Measurements from ENCODE around the gene SPRY1.
A peak's percentile ranks its signal among the peaks of the same experiment; 100 is the strongest.

SPRY1 gene

GRCh38 chr4:123396307-123397143, at the start of gene SPRY1:
SPRY1 (plus strand) TSS chr4:123396795; CDS start chr4:123401592, 4,797 bp downstream.
- peak; percentile 96 for DNase-seq (ENCODE audit: low read depth)

GRCh38 chr4:123346951-123347350, 49.6 kb upstream of the SPRY1 start:
- no peak for DNase-seq (ENCODE audit: low read depth)

- DNase-seq (ENCODE audit: low read depth) = no peak
These were observed 47.6 kb upstream of the SPRY1 start for GRCh38 chr4:123348946-123349345.

DNA sequence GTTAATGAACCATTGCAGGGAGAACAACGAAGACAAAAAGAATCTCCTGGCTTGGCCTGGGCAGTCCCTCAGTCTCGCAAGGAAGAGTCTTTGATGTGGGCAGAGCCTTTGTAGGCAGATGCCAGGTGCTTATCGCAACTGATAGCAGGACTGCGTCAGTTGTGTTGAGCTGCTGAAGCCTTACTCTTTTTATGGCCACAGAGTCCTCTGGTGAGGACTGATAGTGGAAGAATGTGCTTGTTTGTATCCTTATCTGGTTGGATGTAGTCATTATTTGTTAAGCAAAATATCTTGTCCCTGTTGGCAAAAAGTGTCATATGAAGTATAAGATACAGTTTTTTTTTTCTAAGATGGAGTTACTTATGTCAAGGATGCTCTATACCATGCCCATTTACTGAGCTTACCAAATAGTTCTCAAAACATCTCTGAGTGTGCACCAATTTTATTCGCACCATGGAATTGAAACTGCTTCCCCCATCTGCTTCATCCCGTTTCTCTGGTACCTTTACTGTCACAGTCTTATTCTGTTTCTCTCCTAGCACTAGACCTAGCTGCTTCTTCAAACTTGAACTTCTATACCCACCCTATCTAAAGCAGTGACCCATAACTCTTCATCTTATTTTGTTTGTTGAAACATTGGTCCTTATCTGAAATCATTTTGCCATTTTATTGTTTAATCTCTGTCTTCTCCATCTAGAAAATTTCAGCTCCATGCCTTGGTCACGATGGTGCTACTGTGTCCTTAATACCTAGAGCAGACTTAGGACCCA, 47.0 kb upstream of the SPRY1 start:
- DNase-seq (ENCODE audit: low read depth) = no peak

- peak; percentile 16 for DNase-seq (ENCODE audit: low read depth)
These were observed 46.4 kb upstream of the SPRY1 start for GRCh38 chr4:123350191-123350544.

- no peak for DNase-seq (ENCODE audit: low read depth)
These were observed 45.9 kb upstream of the SPRY1 start for GRCh38 chr4:123350726-123351125.

DNA sequence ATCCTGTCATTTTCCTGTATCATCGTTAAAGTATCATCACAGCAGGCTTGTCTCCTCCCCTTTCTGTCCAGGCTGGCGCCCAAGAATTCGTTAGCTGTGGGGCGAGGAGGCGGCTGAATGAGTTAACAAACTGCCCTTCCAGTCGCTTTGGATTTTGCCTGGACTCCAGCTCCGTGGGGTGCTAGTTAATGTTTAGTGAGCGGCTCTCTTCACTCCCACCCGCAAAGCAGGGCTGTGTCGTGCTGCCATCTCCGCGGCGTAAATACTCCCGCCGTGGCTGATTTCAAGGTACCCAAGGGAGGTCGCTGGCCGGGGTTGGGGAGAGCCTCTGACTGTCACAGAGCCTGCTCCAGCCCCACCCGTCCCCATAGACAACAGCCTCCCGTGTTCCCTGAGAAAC, 44.9 kb upstream of the SPRY1 start:
- no peak for DNase-seq (ENCODE audit: low read depth)

DNA sequence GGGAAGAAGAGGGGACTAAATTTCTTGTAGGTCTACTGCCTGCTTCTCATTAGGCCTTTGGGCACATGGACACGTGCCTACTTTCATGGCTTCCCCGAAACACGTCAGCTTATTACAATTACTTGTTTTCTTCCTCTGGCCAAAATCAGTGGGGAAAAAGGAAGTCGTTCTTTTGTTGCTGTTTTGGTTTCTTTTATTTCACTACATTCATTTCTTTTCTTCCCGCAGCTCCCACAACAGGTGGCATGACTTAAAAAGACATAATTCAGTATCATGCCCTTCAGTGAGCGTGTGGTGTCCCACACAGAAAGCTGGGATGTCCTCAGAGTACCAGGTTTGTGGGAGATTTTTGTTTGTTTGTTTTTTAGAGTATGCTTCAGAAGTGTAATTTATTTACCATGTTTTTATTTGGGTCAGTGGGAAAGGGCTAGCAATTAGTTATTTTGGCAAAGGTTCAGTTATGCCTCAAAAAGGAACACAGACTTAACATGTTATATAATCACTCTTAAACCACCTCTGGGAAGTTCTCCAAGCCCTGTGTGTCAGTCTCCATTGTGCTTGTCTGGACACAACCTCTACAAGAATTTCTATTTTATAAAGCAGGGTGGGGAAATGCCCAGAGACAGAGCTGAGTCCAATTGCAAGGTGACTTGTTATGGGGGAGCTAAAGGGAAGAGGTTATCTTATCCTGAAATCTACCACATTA, 44.2 kb upstream of the SPRY1 start:
- DNase-seq (ENCODE audit: low read depth) = peak; percentile 70

DNA sequence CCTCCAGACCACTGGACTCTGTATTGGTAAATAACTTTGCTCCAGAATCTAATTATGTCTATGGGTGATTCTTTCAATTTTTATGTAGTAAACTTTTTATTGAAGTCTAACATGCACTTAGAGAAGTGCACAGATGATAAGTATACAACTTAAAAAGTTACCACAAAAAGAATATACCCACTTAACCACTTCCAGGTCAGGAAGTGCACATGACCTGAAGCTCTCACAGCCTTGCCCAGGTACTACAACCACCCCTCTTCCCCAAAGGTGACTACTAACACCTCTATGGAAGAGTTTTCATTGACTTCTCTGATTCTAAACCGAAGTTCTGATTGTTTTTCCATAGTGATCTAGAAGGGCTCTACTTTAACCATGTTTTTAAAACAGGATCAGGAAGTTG, 43.6 kb upstream of the SPRY1 start:
- DNase-seq (ENCODE audit: low read depth) = no peak

DNA sequence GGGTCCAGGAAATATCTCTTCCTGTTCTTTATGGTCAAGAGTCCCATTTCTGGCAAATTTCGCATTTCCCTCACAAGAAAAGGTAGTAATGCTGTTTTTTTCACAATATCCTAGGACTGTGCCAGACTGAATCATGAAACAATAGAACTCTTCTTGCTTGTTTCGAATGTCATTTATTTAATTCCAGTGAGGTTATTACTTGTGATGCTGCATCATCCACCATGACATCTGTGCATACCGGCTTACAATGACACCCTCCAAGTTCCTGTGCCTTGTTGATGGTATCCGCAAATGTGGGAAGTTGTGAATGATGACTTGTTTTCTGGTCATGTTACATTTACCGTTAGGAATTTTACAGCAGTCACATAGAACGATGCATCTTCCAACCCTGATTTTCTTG, 42.9 kb upstream of the SPRY1 start:
- DNase-seq (ENCODE audit: low read depth) = no peak

GRCh38 chr4:123354701-123355100, 41.9 kb upstream of the SPRY1 start:
- no peak for DNase-seq (ENCODE audit: low read depth)

- DNase-seq (ENCODE audit: low read depth) = no peak
These were observed 39.7 kb upstream of the SPRY1 start for GRCh38 chr4:123356921-123357320.

DNA sequence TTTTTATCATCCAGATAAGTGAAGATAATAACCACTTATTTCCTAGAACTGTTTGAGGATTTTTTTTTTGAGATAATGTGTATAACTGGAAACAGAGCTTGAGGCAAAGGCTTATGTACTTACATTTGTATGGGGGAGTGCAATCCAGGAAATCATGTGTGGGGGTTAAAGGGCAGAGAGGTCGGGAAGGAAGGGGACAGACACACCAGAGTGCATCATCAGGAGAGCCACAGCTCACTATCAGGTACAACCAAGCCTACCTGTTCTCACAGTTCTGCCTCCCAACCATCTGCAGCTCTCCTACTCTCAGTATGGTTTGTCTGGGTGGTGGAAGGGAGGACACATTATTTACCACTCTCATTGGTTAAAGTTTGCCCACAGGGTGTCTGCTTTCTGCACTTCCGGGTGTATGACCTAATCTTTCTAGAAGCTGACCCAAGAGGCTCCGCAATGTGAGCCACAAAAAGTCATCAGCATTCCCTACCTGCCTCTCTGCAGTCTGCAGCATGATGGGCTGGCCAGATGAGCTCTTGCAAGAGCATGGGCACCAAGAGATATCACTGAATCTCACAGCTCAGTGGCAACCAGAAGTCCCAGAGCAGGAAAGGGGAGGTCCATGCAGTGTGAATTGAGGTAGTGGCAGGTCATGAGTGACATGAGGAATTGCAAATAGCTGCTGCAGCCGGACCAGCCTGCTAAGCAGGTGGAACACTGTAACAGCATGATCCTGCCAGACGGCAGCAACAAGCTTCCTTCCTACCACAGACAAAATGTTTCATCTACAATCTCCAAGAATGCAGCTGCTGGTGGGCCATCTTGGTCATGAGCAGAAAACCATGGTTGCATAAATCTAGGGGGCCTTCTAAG, 36.9 kb upstream of the SPRY1 start:
- DNase-seq (ENCODE audit: low read depth) = no peak

DNA sequence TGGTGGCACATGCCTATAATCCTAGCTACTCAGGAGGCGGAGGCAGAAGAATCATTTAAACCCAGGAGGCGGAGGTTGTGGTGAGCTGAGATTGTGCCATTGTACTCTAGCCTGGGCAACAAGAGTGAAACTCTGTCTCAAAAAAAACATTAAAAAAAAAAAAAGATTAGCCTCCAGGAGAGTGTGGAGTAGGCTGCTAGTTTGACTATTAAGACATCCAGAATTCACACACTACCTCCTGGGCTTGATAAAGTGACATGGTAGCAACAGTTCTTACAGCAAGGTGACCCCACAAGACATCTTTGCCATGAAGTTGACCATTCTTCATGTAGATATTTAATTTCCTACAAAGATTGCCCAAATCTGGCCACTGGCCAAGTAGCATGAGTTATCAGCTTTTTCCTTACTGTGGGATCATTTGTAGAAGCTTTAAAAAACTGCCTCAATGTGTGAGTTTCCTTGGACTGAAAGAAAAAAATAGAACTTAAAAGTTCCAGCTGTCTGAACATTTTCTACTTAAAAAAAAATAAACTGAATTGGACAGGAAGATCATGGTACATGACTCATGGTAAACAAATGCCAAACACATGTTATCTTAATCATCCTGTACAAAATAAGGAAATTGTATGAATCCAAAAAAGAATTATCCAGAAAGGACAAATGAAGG, 35.3 kb upstream of the SPRY1 start:
- peak; percentile 87 for DNase-seq (ENCODE audit: low read depth)

DNA sequence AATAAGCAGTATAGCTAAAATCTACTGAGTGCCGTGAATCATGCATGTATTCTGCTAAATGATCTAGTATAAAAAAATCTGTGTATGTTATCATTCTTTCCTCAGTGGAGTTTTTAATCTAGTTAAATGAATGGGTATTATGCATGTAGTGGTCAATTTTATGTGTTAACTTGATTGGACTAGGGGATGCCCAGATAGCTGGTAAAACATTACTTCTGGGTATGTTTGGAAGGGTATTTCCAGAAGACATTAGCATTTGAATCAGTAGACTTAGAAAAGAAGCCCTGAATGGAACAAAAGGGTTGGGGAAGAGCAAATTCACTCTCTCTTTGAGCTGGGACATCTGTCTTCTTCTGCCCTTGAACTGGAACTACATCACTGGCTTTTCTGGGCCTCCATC, 34.5 kb upstream of the SPRY1 start:
- DNase-seq (ENCODE audit: low read depth) = no peak

DNA sequence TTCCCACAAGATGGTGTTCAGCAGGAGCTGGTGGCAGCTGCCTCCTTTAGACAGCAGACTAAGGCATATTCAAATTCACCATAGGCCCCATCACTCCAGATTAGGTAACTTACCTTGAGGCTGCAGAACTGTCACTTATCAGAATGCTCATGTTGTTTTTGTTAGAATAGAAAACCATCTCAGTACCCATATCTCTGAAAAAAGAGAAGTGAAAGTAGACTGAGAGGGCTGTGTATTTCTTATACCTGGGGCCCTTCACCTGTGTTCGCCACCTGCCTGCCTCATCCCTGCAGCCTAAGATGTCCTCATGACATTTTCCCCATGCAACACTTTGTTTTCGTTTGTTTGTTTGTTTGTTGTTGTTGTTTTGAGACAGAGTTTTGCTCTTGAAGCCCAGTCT, 32.9 kb upstream of the SPRY1 start:
- no peak for DNase-seq (ENCODE audit: low read depth)

- DNase-seq (ENCODE audit: low read depth) = no peak
These were observed 31.7 kb upstream of the SPRY1 start for GRCh38 chr4:123364906-123365305.

- DNase-seq (ENCODE audit: low read depth) = no peak
These were observed 31.2 kb upstream of the SPRY1 start for GRCh38 chr4:123365412-123365811.

- DNase-seq (ENCODE audit: low read depth) = no peak
These were observed 30.3 kb upstream of the SPRY1 start for GRCh38 chr4:123366144-123366748.

DNA sequence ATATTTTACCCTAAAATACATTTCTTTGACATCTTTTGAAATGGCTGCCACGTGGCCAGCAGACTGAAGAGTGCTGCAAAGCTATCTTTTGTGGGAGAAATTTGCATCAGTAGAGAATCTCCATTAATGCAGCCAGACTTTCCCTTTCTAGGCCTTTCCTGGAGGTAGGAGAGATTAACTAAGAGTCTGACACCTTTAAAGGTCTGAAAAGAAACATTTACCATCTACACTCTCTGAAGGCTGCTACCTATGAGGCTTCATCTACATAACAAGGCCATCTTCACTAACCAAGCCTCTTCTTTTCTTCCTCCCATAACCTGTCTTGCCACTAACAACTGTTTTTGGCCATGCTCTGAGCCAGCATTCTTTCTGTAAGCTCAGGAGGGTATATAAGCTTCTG, 17.8 kb upstream of the SPRY1 start:
- no peak for DNase-seq (ENCODE audit: low read depth)

DNA sequence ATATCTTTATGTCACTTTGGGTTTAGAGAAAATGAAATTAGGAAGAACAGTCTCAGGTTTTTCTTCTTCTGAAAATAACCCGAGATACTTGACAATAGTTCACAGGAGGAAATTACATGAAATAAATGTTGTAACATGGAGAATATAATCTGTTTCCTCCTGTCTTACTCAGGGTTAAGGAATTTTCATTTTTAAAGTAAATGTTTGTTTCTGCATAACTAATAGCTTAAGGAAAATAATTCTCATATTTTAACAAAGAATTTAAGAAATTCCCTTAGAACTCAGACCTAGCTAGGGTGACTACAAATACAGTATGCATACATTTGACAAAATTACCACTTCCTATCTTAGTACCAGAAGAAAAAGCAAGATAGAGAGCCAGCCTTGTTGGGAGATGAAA, 17.2 kb upstream of the SPRY1 start:
- DNase-seq (ENCODE audit: low read depth) = no peak

Measured in iris pigment epithelial cell (primary cell).